T-helper 2 cell treated with Interferon-gamma antibody and Interleukin-4, amounts not matched to agents 100 ng/mL and 5 ng/mL, for 36 hours (primary cell): ENCODE data around the gene DMWD. TPM values are rescaled to one million over a fixed set of nuclear protein-coding genes. Genes with fewer than 3 reads are reported as not detected.

Experiments
- intact Hi-C: fragments of 100-400 bp; cut with micrococcal nuclease; formaldehyde crosslinking; loops from one replicate; pipeline ENCODE4 v1.15.1; 2023
- total RNA-seq: library from RNA; stranded (reverse); gene quantifications from 2 replicates; pipeline ENCODE4 v1.2.3, GENCODE V29; 2022

DMWD gene
- total RNA-seq, 1 donor from 2014 or later = 26.2 TPM

DNA sequence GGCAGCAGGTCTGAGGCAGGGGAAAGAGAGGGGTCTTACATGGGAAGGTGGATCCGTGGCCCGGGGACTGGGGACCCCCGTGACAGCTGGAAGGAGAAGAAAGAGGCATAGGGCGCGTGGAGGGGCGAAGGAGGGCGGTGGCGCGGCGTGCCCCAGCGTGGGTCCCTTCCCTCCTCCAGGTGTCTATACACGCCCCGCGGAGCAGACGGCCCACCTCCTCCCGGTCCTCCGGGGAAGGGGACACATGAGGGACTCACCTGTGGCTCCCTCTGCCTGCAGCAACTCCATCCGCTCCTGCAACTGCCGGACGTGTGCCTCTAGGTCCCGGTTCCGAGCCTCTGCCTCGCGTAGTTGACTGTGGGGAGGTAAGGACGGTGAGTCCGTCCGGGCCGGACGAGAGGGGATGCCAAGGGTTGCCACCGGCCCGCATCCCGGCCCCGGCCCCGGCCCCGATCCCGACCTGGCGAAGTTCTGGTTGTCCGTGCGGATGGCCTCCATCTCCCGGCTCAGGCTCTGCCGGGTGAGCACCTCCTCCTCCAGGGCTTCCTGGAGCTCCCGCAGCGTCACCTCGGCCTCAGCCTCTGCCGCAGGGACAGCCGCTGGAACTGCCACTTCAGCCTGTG lies 21.2 kb downstream of the DMWD start:
- intact Hi-C loops = loop anchor here (2.0 kb wide), 1 partner anchor 245 kb away; no protein-coding TSS in a partner anchor

GRCh38 chr19:45770192-45771101 lies 22.2 kb downstream of the DMWD start:
- intact Hi-C loops = loop anchor here (1.0 to 2.0 kb wide), 6 partner anchors 9 to 246 kb away; partner anchors contain the start of gene DMWD

DNA sequence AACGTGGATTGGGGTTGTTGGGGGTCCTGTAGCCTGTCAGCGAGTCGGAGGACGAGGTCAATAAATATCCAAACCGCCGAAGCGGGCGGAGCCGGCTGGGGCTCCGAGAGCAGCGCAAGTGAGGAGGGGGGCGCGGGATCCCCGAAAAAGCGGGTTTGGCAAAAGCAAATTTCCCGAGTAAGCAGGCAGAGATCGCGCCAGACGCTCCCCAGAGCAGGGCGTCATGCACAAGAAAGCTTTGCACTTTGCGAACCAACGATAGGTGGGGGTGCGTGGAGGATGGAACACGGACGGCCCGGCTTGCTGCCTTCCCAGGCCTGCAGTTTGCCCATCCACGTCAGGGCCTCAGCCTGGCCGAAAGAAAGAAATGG lies 22.8 kb downstream of the DMWD start:
- intact Hi-C loops = loop anchor here (1.0 to 2.0 kb wide), 7 partner anchors 9 to 247 kb away; partner anchors contain the start of genes DMWD and FBXO46

DNA sequence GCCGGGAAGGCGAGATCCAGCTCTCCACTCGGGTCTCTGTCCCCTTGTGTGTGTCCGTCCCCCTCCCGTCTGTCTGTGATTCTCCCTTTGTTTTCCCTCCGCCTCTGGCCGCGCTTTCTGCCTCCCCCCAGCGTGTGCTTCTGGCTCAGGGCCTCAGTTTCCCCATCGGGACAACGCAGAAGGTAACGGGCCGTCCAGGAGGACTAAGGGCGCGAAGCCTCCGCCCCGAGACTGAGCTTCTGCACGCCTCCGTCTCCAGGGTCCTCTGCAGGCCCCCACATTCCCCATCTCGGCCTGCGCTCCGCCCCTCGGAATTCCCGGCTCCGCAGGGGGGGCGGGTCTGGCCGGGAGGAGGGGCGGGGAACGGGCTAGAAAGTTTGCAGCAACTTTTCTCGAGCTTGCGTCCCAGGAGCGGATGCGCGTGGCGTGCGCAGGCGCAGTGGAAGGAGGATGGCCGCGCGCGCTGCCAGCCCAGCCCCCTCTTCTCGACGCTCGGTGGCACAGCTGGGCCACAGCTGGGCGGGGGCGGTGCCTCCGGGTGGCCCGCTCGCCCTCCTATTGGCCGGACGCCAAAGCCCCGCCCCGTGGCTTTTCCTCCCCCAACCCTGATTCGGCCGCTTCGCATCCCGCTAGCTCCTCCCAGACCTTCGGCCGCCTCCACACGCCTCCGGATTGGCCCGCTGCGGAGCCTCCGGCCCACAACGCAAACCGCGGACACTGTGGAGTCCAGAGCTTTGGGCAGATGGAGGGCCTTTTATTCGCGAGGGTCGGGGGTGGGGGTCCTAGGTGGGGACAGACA lies 23.5 kb downstream of the DMWD start, which contains the start of gene SIX5:
SIX5 (minus strand) TSS at position 269 of the 799 bp plus-strand sequence. CDS start 408 bp downstream, outside the sequence.
- intact Hi-C loops = loop anchor here (2.0 kb wide), 1 partner anchor 38 kb away; the partner anchor contains the start of gene FBXO46

GRCh38 chr19:45768655-45768983 lies 24.0 kb downstream of the DMWD start:
- intact Hi-C loops = loop anchor here (2.0 kb wide), 1 partner anchor 38 kb away; the partner anchor contains the start of gene FBXO46

- intact Hi-C loops = loop anchor here (2.0 kb wide), 1 partner anchor 37 kb away; the partner anchor contains the start of gene FBXO46
These were observed 24.6 kb downstream of the DMWD start for GRCh38 chr19:45767881-45768654.

DNA sequence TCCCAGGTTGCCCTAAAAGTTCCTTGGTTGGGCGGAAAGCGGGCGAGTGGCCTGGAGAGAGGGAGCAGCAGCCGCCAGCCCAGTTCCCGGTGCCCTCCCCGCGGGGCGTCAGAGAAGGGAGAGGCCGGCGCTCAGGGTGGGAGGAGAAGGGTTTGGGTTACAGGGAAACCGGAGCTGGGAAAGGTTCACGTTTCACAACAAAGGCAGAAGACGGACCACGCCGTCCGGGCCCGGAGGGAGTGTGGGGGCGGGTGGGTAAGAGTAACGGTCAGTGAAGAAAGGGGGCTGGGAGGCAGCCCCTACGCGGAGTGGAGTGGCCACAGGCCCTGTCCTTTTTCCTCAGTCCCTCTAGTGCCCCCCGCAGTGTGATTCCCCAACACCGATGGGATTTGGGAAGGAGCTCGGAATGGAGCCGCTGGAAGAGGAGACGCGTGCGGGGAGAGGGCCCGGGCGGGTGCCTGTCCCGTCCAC lies 25.2 kb downstream of the DMWD start:
- intact Hi-C loops = no loop called here

GRCh38 chr19:45766869-45767346 lies 25.7 kb downstream of the DMWD start:
- intact Hi-C loops = no loop called here

GRCh38 chr19:45766296-45766868 lies 26.3 kb downstream of the DMWD start:
- intact Hi-C loops = no loop called here

DNA sequence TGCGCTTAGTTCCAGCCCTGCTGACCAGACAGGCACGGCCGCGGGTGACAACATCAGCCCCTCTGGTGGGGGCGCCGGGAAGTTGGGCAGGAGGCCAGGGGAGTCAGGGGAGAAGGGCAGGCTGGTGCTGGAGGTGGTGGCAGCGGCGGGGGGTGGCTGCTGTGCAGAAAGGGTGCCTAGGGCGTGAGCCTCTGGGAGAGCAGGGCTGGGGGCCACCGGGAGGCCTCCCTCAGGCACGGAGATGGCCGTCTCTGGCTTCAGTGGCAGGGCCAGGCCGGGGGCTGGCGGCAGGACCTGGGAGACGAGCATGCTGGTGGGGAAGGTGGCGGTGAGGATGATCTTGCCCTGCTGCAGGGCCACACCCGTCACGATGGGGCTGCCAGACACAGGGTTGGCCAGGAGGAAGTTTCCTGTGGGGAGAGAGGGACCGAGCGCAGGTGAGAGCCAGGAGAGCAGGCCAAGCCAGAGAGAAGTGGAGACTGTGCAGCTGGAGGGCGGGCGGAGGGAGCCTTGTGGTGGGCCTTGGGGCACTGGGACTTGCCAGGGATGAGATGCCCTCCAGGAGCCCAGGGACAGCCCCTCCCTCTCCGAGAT lies 26.8 kb downstream of the DMWD start:
- intact Hi-C loops = no loop called here

DNA sequence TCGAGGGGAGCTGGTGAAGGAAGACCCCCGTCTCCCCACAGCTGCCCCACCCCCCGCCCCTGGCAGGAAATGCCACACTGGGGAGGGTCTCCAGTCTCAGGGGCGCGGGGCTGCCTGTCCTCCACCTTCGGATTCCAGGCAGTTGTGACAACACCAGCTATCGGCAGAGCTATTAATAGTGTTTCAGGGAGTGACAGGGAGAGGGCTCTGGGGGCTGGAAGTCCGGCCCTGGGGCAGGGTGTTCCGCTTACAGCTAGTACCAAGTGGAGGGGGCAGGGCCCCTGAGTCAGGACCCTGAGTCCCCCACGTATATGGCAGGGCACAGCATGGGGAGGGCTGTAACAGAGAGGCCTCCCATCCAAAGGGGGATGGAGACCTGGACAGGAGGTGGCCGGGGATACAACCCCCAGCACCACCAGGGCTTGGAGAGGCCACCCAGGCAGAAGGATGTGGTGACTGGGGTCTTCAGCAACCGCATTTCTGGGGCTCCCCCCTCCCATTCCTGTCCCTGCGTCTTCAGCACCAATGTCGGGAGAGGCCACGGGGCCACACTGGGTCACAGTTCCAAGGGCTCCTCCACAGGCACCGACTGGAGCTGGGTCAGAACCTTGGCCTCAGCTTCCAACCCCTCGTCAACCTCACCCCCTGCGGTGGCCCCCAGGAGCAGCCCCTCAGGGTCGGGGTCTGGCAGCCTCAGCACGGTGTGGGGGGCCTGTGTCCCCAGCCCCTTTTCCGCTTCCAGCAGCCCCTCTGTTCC lies 27.5 kb downstream of the DMWD start:
- intact Hi-C loops = no loop called here

GRCh38 chr19:45764475-45764874 lies 28.2 kb downstream of the DMWD start:
- intact Hi-C loops = no loop called here

GRCh38 chr19:45763691-45764294 lies 28.9 kb downstream of the DMWD start:
- intact Hi-C loops = no loop called here

GRCh38 chr19:45762870-45763631 lies 29.6 kb downstream of the DMWD start:
- intact Hi-C loops = no loop called here

DNA sequence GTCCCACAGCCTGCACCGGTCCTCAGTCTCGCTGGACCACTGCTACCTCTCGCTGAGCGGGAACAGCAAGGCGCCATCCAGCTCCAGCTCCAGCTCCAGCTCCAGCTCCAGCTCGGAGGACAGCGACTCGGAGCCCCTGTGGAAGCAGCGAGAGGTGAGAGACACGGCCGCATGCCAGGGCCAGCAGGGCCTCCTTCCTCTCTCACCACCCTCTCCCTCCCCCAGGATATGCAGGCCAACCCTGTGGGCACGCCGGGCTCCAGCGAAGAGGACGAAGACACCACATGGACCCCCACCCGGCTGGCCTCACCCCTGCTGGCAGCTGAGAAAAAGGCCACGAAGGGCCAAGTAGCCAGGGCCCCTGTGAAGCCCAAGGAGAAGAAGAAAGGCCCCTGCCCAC lies 30.9 kb downstream of the DMWD start:
- intact Hi-C loops = no loop called here

DNA sequence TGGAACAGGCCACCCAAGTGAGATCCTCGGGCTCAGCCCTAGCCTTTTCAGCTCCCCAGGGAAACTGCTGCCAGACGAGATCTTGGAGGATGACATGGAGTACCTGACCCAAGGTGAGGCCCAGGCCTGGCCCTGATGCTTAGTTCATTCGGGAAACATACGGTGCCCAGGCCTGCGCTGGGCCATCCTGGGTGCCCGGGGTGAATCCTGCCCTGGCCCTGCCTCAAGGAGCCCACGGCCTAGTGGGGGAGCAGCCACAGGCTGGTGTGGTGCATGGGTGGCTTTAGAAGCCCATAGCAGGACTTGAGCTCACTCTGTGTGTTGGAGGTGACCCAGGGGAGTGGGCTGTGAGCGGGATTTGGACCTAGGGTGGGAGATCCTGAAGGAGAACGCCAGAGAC lies 33.7 kb downstream of the DMWD start:
- intact Hi-C loops = no loop called here

DNA sequence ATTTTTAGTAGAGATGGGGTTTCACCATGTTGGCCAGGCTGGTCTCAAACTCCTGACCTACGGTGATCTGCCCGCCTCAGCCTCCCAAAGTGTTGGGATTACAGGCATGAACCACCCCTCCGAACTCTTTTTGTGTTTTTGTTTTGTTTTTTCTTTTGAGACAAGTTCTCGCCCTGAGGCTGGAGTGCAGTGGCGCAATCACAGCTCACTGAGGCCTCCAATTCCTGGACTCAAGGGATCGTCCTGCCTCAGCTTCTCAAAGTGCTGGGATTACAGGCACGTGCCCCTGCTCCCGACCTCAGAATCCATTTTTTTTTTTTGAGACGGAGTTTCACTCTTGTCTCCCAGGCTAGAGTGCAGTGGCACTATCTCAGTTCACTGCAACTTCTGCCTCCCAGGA lies 35.0 kb downstream of the DMWD start:
- intact Hi-C loops = no loop called here

- intact Hi-C loops = no loop called here
These were observed 38.3 kb downstream of the DMWD start for GRCh38 chr19:45754323-45754722.
